Measurements from ENCODE around the gene RBBP9. TPM values are rescaled to one million over a fixed set of nuclear protein-coding genes. Genes with fewer than 3 reads are reported as not detected.

Gene RBBP9
- total and polyA plus RNA-seq, 9 of the 15 experiments (the other 6 are each of a cell fraction or from before 2014, with no cell fraction given) = 0.94 to 4.4 (median 2.5) TPM

- no peak for TF ChIP-seq SNRNP70 (optimal IDR thresholded peaks at IDR 0.05; ENCODE audit: low read depth, low read length)
- TF ChIP-seq, protein P1, sequence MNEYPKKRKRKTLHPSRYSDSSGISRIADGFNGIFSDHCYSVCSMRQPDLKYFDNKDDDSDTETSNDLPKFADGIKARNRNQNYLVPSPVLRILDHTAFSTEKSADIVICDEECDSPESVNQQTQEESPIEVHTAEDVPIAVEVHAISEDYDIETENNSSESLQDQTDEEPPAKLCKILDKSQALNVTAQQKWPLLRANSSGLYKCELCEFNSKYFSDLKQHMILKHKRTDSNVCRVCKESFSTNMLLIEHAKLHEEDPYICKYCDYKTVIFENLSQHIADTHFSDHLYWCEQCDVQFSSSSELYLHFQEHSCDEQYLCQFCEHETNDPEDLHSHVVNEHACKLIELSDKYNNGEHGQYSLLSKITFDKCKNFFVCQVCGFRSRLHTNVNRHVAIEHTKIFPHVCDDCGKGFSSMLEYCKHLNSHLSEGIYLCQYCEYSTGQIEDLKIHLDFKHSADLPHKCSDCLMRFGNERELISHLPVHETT (CRISPR knock-in tag; conservative IDR thresholded peaks at IDR 0.05 in 1 of 2, IDR thresholded peaks at IDR 0.05 in 1 of 2) = peak in 1 of 2 experiments; percentile 38; a peak in 1 of 4 replicates
These were observed 10.5 kb upstream of the RBBP9 start, which contains the start of gene SEC23B (continued) for GRCh38 chr20:18507218-18508191.

DNA sequence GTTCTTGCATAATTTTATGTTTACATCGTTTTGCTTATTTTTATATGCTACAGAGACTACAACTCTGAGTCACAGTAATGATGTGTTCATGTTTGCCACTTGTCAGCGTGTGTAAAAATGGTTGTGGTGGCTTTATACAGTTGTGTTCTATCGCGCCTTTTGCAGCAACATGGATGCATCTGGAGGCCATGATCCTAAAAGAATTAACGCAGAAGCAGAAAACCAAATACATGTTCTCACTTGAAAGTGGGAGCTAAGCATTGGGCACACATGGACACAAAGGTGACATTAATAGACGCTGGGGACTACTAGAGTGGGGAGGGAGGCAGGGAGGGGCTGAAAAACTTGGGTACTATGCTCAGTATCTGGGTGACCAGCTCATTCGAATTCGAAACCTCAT, 9.7 kb upstream of the RBBP9 start:
- 35% methylated on average over 7 of the region's 8 CpGs for WGBS (ENCODE audit: insufficient coverage, low coverage, missing lambda C conversion rate)
- H3K9me3 ChIP-seq (replicated peaks; ENCODE audit: control insufficient read depth, insufficient read depth, low read depth, low read length) = no peaks in the 10 kb centered on the region
- in situ Hi-C loops (cut with MboI) = no loop called here
- ATAC-seq (0 out of 3 replicates have a peak, but pooled peaks have one; percentile 12), DNase-seq (ENCODE audit: extremely low read depth in 1 of 4, low spot score in 3 of 4) (peak in 1 of 4 experiments; percentile 21), FAIRE-seq (peak; percentile 32)
- H3K4me2 ChIP-seq (ENCODE audit: insufficient read depth, low read length) = peak overlapping the region; percentile 86
- H2AFZ ChIP-seq (ENCODE audit: low read depth, low read length) = peak overlapping the region; percentile 97
- peak overlapping the region in 1 of 2 experiments; percentile 84; a peak in 3 of 4 replicates for H3K9ac ChIP-seq (ENCODE audit: insufficient read depth in 1 of 2, low read depth in 2 of 2, low read length in 2 of 2)
- no peaks in the 10 kb centered on the region for H3K9me1 ChIP-seq (ENCODE audit: control insufficient read depth, insufficient read depth, low read length)
- peak overlapping the region; percentile 96 for H3K27ac ChIP-seq (ENCODE audit: extremely low read depth, low read depth, low read length)
- peaks cover 17% of the 10 kb centered on the region for H3K79me2 ChIP-seq (ENCODE audit: control insufficient read depth, insufficient read depth, low read length)
- no peaks in the 10 kb centered on the region for H3K27me3 ChIP-seq (ENCODE audit: control insufficient read depth in 2 of 2, insufficient read depth in 2 of 2, low read length in 2 of 2)
- H3K4me1 ChIP-seq (replicated peaks in 1 of 2; ENCODE audit: control insufficient read depth in 2 of 2, insufficient read depth in 2 of 2, low read length in 2 of 2) = peaks cover 0 to 6% of the 10 kb centered on the region in 2 experiments; a peak in 2 of 5 replicates
- intact Hi-C loops (cut with micrococcal nuclease) = no loop called here
- H3K4me3 ChIP-seq = peak overlapping the region; percentile 79
- no TSS peak for BruUV-seq (replicated peaks)
- no peaks in the 10 kb centered on the region for H4K20me1 ChIP-seq (replicated peaks; ENCODE audit: control insufficient read depth, insufficient read depth, low read length)
- peaks cover 18% of the 10 kb centered on the region for H3K36me3 ChIP-seq (ENCODE audit: control insufficient read depth, insufficient read depth, low read length)
- ChIA-PET POLR2A (interaction anchor here (0.7 to 1.9 kb wide), 5 partner anchors 9 to 372 kb away, joined by 3 to 8 read pairs (median 6); partner anchors contain the start of genes DZANK1, POLR3F and RBBP9), CTCF (ENCODE audit: low intra/inter-chr PET ratio) (no interaction called here)
- peak; percentile 65 for TF ChIP-seq ZBTB33 (CRISPR knock-in tag; IDR thresholded peaks at IDR 0.05)
- TF ChIP-seq YY1 (IDR thresholded peaks at IDR 0.05; ENCODE audit: borderline replicate concordance in 1 of 3, control insufficient read depth in 1 of 3, extremely low read depth in 1 of 3, insufficient read depth in 3 of 3, insufficient read length in 1 of 3, insufficient replicate concordance in 2 of 3, low read depth in 1 of 3, low read length in 2 of 3) = peak in 1 of 3 experiments; percentile 37
- TF ChIP-seq, protein P2, sequence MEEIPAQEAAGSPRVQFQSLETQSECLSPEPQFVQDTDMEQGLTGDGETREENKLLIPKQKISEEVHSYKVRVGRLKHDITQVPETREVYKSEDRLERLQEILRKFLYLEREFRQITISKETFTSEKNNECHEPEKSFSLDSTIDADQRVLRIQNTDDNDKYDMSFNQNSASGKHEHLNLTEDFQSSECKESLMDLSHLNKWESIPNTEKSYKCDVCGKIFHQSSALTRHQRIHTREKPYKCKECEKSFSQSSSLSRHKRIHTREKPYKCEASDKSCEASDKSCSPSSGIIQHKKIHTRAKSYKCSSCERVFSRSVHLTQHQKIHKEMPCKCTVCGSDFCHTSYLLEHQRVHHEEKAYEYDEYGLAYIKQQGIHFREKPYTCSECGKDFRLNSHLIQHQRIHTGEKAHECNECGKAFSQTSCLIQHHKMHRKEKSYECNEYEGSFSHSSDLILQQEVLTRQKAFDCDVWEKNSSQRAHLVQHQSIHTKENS (CRISPR knock-in tag; IDR thresholded peaks at IDR 0.05) = no peak
- no peak for TF ChIP-seq NFIC (IDR thresholded peaks at IDR 0.05)

Data from K562 (cell line).